Measurements from ENCODE around the gene MDFIC. TPM values are rescaled to one million over a fixed set of nuclear protein-coding genes. Genes with fewer than 3 reads are reported as not detected.

The MDFIC gene
- total RNA-seq, 1 donor from 2014 or later = 172 TPM

- H3K27me3 Mint-ChIP-seq = peaks cover 11% of the 10 kb centered on the region
- intact Hi-C loops (cut with micrococcal nuclease) = no loop called here
- H3K36me3 Mint-ChIP-seq (ENCODE audit: low read depth) = no peaks in the 10 kb centered on the region
Measured at GRCh38 chr7:115054478-115055065, 132.7 kb downstream of the MDFIC start.

GRCh38 chr7:115056019-115056418 is 134.1 kb downstream of the MDFIC start:
- peaks cover 2% of the 10 kb centered on the region for H3K4me1 Mint-ChIP-seq
- H3K9me3 Mint-ChIP-seq = peaks cover 11% of the 10 kb centered on the region
- H3K27ac Mint-ChIP-seq = no peak overlapping the region
- no peak overlapping the region for H3K4me3 Mint-ChIP-seq
- H3K27me3 Mint-ChIP-seq = peaks cover 7% of the 10 kb centered on the region
- DNase-seq = no peak
- intact Hi-C loops (cut with micrococcal nuclease) = no loop called here
- H3K36me3 Mint-ChIP-seq (ENCODE audit: low read depth) = no peaks in the 10 kb centered on the region

More at GRCh38 chr7:115054478-115055065, 132.7 kb downstream of the MDFIC start:
- H3K4me3 Mint-ChIP-seq = no peak overlapping the region
- no peak for DNase-seq
- H3K4me1 Mint-ChIP-seq = peaks cover 2% of the 10 kb centered on the region
- H3K9me3 Mint-ChIP-seq = peaks cover 15% of the 10 kb centered on the region
- H3K27ac Mint-ChIP-seq = no peak overlapping the region

- H3K36me3 Mint-ChIP-seq (ENCODE audit: low read depth) = no peaks in the 10 kb centered on the region
- no peak overlapping the region for H3K27ac Mint-ChIP-seq
- H3K4me3 Mint-ChIP-seq = no peak overlapping the region
- H3K4me1 Mint-ChIP-seq = peaks cover 2% of the 10 kb centered on the region
- no peak for DNase-seq
- H3K27me3 Mint-ChIP-seq = peaks cover 1% of the 10 kb centered on the region
- H3K9me3 Mint-ChIP-seq = peaks cover 3% of the 10 kb centered on the region
- intact Hi-C loops (cut with micrococcal nuclease) = no loop called here
Measured at GRCh38 chr7:115058726-115059125, 136.8 kb downstream of the MDFIC start.

- no peak for DNase-seq
- Mint-ChIP-seq H3K4me3 (no peak overlapping the region), H3K9me3 (peaks cover 3% of the 10 kb centered on the region), H3K27ac (no peak overlapping the region), H3K27me3 (peaks cover 1% of the 10 kb centered on the region), H3K4me1 (peaks cover 2% of the 10 kb centered on the region), H3K36me3 (ENCODE audit: low read depth) (no peaks in the 10 kb centered on the region)
- intact Hi-C loops (cut with micrococcal nuclease) = no loop called here
Measured at GRCh38 chr7:115059321-115059720, 137.4 kb downstream of the MDFIC start.

- Mint-ChIP-seq H3K4me3 (no peak overlapping the region), H3K27ac (no peak overlapping the region), H3K27me3 (peaks cover 1% of the 10 kb centered on the region), H3K4me1 (no peaks in the 10 kb centered on the region), H3K9me3 (peaks cover 3% of the 10 kb centered on the region), H3K36me3 (ENCODE audit: low read depth) (no peaks in the 10 kb centered on the region)
- intact Hi-C loops (cut with micrococcal nuclease) = no loop called here
- no peak for DNase-seq
Measured at GRCh38 chr7:115060095-115060870, 138.4 kb downstream of the MDFIC start.

- DNase-seq = no peak
- peaks cover 8% of the 10 kb centered on the region for H3K4me1 Mint-ChIP-seq
- intact Hi-C loops (cut with micrococcal nuclease) = no loop called here
- H3K27ac Mint-ChIP-seq = no peak overlapping the region
- no peak overlapping the region for H3K4me3 Mint-ChIP-seq
- H3K9me3 Mint-ChIP-seq = peaks cover 2% of the 10 kb centered on the region
- H3K36me3 Mint-ChIP-seq (ENCODE audit: low read depth) = no peaks in the 10 kb centered on the region
- no peaks in the 10 kb centered on the region for H3K27me3 Mint-ChIP-seq
Measured at GRCh38 chr7:115066050-115066449, 144.2 kb downstream of the MDFIC start.

- H3K4me1 Mint-ChIP-seq = peaks cover 8% of the 10 kb centered on the region
- no peaks in the 10 kb centered on the region for H3K27me3 Mint-ChIP-seq
- H3K27ac Mint-ChIP-seq = no peak overlapping the region
- no peak for DNase-seq
- intact Hi-C loops (cut with micrococcal nuclease) = no loop called here
- H3K36me3 Mint-ChIP-seq (ENCODE audit: low read depth) = no peaks in the 10 kb centered on the region
- no peak overlapping the region for H3K4me3 Mint-ChIP-seq
- peaks cover 3% of the 10 kb centered on the region for H3K9me3 Mint-ChIP-seq
Measured at GRCh38 chr7:115066634-115067033, 144.7 kb downstream of the MDFIC start.

- Mint-ChIP-seq H3K27me3 (no peaks in the 10 kb centered on the region), H3K9me3 (peaks cover 7% of the 10 kb centered on the region), H3K4me1 (peaks cover 8% of the 10 kb centered on the region), H3K27ac (no peak overlapping the region), H3K36me3 (ENCODE audit: low read depth) (no peaks in the 10 kb centered on the region), H3K4me3 (no peak overlapping the region)
- intact Hi-C loops (cut with micrococcal nuclease) = no loop called here
- no peak for DNase-seq
Measured at GRCh38 chr7:115068220-115068619, 146.3 kb downstream of the MDFIC start.
